ENCODE results near the gene THSD7B. TPM values are rescaled to one million over a fixed set of nuclear protein-coding genes. Genes with fewer than 3 reads are reported as not detected.
A peak's percentile ranks its signal among the peaks of the same experiment; 100 is the strongest.

THSD7B gene
- total and polyA plus RNA-seq, 2 of the 8 experiments (the other 6 are each of a cell fraction or from before 2014, with no cell fraction given) = 0.60 to 2.9 TPM

DNA sequence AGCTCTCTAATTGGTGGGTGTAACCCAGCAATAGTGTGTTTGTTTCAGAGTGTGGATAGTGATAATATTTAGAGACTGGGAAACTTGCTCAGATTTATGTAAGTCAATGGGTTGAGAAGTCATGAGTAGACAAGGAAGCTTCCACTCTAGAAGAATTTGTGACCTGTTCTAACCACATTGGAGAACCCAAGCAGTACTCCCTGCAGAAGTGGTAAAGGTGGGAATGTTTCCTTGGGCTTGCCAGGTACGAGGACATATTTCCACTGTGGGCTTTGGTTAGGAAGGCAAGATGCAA is 350.4 kb downstream of the THSD7B start:
- Histone ChIP-seq H3K4me3 (ENCODE audit: extremely low read depth in 1 of 4, insufficient read depth in 2 of 4, low read depth in 3 of 4, low read length in 4 of 4) (no peak overlapping the region), H4K8ac (ENCODE audit: extremely low read depth, insufficient read depth, low read length) (no peak overlapping the region), H3K27me3 (replicated peaks in 1 of 4; ENCODE audit: control insufficient read depth in 3 of 4, extremely low read depth in 1 of 4, insufficient read depth in 3 of 4, low read length in 3 of 4) (no peaks in the 10 kb centered on the region), H4K91ac (replicated peaks; ENCODE audit: insufficient read length, low read length) (no peak overlapping the region), H3K18ac (ENCODE audit: extremely low read depth, low read length) (no peak overlapping the region), H3K27ac (ENCODE audit: low read depth, low read length) (no peak overlapping the region), H2AFZ (ENCODE audit: low read length) (no peak overlapping the region), H3K36me3 (ENCODE audit: control insufficient read depth in 2 of 4, insufficient read depth in 4 of 4, low read length in 3 of 4) (no peaks in the 10 kb centered on the region), H3K79me2 (ENCODE audit: control insufficient read depth in 1 of 2, insufficient read depth in 2 of 2, low read length in 2 of 2) (no peaks in the 10 kb centered on the region), H3K9me3 (ENCODE audit: insufficient read depth in 2 of 2, low read depth in 1 of 2, low read length in 1 of 2) (no peaks in the 10 kb centered on the region), H3K23ac (ENCODE audit: insufficient read length) (no peak overlapping the region), H2BK15ac (ENCODE audit: low read length) (no peak overlapping the region), H2BK120ac (replicated peaks; ENCODE audit: low read depth, low read length) (no peak overlapping the region), H3K23me2 (ENCODE audit: low read depth, low read length) (no peaks in the 10 kb centered on the region), H3K4me2 (ENCODE audit: insufficient read depth in 1 of 2, low read depth in 2 of 2, low read length in 2 of 2) (no peak overlapping the region), H3K14ac (ENCODE audit: insufficient read length) (no peak overlapping the region), H3K4me1 (replicated peaks in 1 of 4; ENCODE audit: control insufficient read depth in 3 of 4, insufficient read depth in 4 of 4, low read length in 3 of 4) (peaks cover 0 to 2% (median 0%) of the 10 kb centered on the region in 4 experiments; a peak in 1 of 7 replicates), H3K56ac (replicated peaks; ENCODE audit: insufficient read length, low read depth, low read length) (no peak overlapping the region), H3K79me1 (ENCODE audit: low read depth, low read length) (no peaks in the 10 kb centered on the region), H2BK12ac (ENCODE audit: low read depth, low read length) (no peak overlapping the region), H2AK5ac (ENCODE audit: low read depth, low read length) (no peak overlapping the region), H4K20me1 (replicated peaks in 1 of 2; ENCODE audit: control insufficient read depth in 1 of 2, insufficient read depth in 2 of 2, low read length in 2 of 2) (no peaks in the 10 kb centered on the region), H4K5ac (ENCODE audit: insufficient read length, low read depth, low read length) (no peak overlapping the region), H2BK20ac (ENCODE audit: low read length) (0 out of 2 replicates have a peak overlapping the region, but pooled peaks have one; percentile 13), H2BK5ac (ENCODE audit: low read depth, low read length) (no peak overlapping the region), H3K4ac (replicated peaks; ENCODE audit: insufficient read length, low read depth, low read length) (no peak overlapping the region), H3K9ac (replicated peaks in 1 of 4; ENCODE audit: extremely low read depth in 1 of 4, low read depth in 3 of 4, low read length in 3 of 4) (no peak overlapping the region)
- TF ChIP-seq CREB1 (IDR thresholded peaks at IDR 0.05) (no peak), KDM1A (IDR thresholded peaks at IDR 0.05; ENCODE audit: borderline replicate concordance, low read length) (no peak), SP2 (IDR thresholded peaks at IDR 0.05; ENCODE audit: low read length) (no peak), ZNF274 (IDR thresholded peaks at IDR 0.05; ENCODE audit: borderline replicate concordance, extremely low read depth, low read length) (no peak), KDM5A (IDR thresholded peaks at IDR 0.05; ENCODE audit: low read length) (no peak)
- ChIA-PET POLR2A (ENCODE audit: partially characterized antibody) (no interaction called here), CTCF (ENCODE audit: partially characterized antibody) (interaction anchor here (0.9 to 1.6 kb wide), 4 partner anchors 15 to 27 kb away, joined by 3 to 8 read pairs (median 3); no protein-coding TSS in a partner anchor)
- FAIRE-seq (no peak), DNase-seq (ENCODE audit: low read depth in 1 of 2, low spot score in 2 of 2) (no peak)
- WGBS, 2 experiments (ENCODE audit: extremely low coverage in 1 of 2, insufficient coverage in 1 of 2, insufficient read length in 1 of 2, insufficient replicate concordance in 2 of 2, low coverage in 1 of 2, low lambda C conversion rate in 2 of 2, missing lambda C conversion rate in 1 of 2) = 86% methylated on average over 1 of the region's 1 CpG; no CpG with 5 or more reads in 1 of the 2 experiments
